B cell (primary cell): ENCODE results near the gene UMAD1. TPM values are rescaled to one million over a fixed set of nuclear protein-coding genes. Genes with fewer than 3 reads are reported as not detected.

Experiments used
- ATAC-seq: fragments of 200-7000 bp; cut with Tn5 transposase; one replicate; pipeline ENCODE4 v1.10.0; 2021; ENCODE audit warnings: low read depth, mild to moderate bottlenecking, moderate number of reproducible peaks, moderate library complexity
- CTCF ChIA-PET: fragments of 350-600 bp; sonication (Branson Sonifier 250); formaldehyde crosslinking; loops from one replicate; lab custom pipeline; 2021; ENCODE audit warnings: antibody characterized with exemption, inconsistent platforms; lab: Charles Lee
- POLR2A ChIA-PET: fragments of 350-600 bp; sonication (Branson Sonifier 250); formaldehyde crosslinking; loops from one replicate; lab custom pipeline; 2021; ENCODE audit warnings: antibody characterized with exemption; lab: Charles Lee
- DNase-seq: peaks from one replicate; pipeline ENCODE4 v3.0.0; 2013
- H2AFZ ChIP-seq: 2 replicates; pipeline ENCODE4 v1.6.1; 2012; ENCODE audit warnings: mild to moderate bottlenecking, low read depth, low read length; ENCODE audit not compliant: insufficient read depth, poor library complexity, severe bottlenecking
- H3K27ac ChIP-seq, 2 donors: 1 replicate in 1 of 2; 2 replicates in 1 of 2; pipeline ENCODE4 v1.5.1; 2012 to 2013; ENCODE audit warnings: low read length in 2 of 2, mild to moderate bottlenecking in 2 of 2, moderate library complexity in 1 of 2
- H3K27me3 ChIP-seq, 4 experiments: fragments of 200-600 bp in 1 of 4; sonication (generic) in 1 of 4; replicated peaks in 1 of 4; 1 replicate in 2 of 4; 2 replicates in 2 of 4; pipeline versions ENCODE4 v1.6.1 to v1.7.0; 2013 to 2016; ENCODE audit warnings: low read length in 3 of 4, mild to moderate bottlenecking in 2 of 4, mixed read lengths in 1 of 4, moderate library complexity in 1 of 4; ENCODE audit not compliant: insufficient read depth in 4 of 4, control insufficient read depth in 3 of 4; ENCODE audit errors: control extremely low read depth in 1 of 4
- H3K36me3 ChIP-seq, 2 experiments: replicated peaks in 1 of 2; 1 replicate in 1 of 2; 2 replicates in 1 of 2; pipeline versions ENCODE4 v1.6.1 to v1.7.1; 2013; ENCODE audit warnings: low read length in 1 of 2; ENCODE audit not compliant: insufficient read depth in 2 of 2, control insufficient read depth in 1 of 2; ENCODE audit errors: control extremely low read depth in 1 of 2, extremely low read depth in 1 of 2
- H3K4me1 ChIP-seq, 2 donors: fragments of 200-600 bp in 1 of 2; sonication (generic) in 1 of 2; 1 replicate in 1 of 2; 2 replicates in 1 of 2; pipeline versions ENCODE4 v1.5.1 to v1.6.1; 2013 to 2017; ENCODE audit warnings: low read length in 2 of 2; ENCODE audit not compliant: control insufficient read depth in 2 of 2, insufficient read depth in 2 of 2
- H3K4me2 ChIP-seq: replicated peaks from 2 replicates; pipeline ENCODE3; 2012; ENCODE audit warnings: mild to moderate bottlenecking, low read depth, low read length; ENCODE audit not compliant: poor library complexity, severe bottlenecking
- H3K4me3 ChIP-seq, 5 experiments: fragments of 200-600 bp in 1 of 5; sonication (generic) in 1 of 5; 1 replicate in 3 of 5; 2 replicates in 2 of 5; pipeline versions ENCODE4 v1.5.1 to v1.7.0; 2011 to 2016; ENCODE audit warnings: low read length in 4 of 5, mild to moderate bottlenecking in 4 of 5, low read depth in 2 of 5, control low read depth in 1 of 5, moderate library complexity in 1 of 5; ENCODE audit not compliant: insufficient read depth in 1 of 5; ENCODE audit errors: control extremely low read depth in 1 of 5, extremely low read depth in 1 of 5
- H3K79me2 ChIP-seq: fragments of 200-600 bp; sonication (generic); one replicate; pipeline ENCODE4 v1.6.0; 2016; ENCODE audit warnings: low read length; ENCODE audit not compliant: control insufficient read depth, insufficient read depth
- H3K9ac ChIP-seq: fragments of 200-600 bp; sonication (generic); 2 replicates; pipeline ENCODE4 v1.6.1; 2017; ENCODE audit warnings: mild to moderate bottlenecking, low read length, moderate library complexity
- H3K9me3 ChIP-seq, 3 donors: one replicate each; pipeline versions ENCODE4 v1.6.1 to v1.7.1; 2013; ENCODE audit warnings: low read length in 2 of 3; ENCODE audit not compliant: control insufficient read depth in 2 of 3, insufficient read depth in 1 of 3; ENCODE audit errors: control extremely low read depth in 1 of 3
- H4K20me1 ChIP-seq: 2 replicates; pipeline ENCODE4 v1.6.0; 2012; ENCODE audit warnings: mild to moderate bottlenecking, low read length; ENCODE audit not compliant: insufficient read depth, control insufficient read depth, poor library complexity, severe bottlenecking
- H3K27ac Mint-ChIP-seq: one replicate; pipeline ENCODE4 v1.8.0; 2021; ENCODE audit warnings: mixed read lengths
- H3K27me3 Mint-ChIP-seq: one replicate; pipeline ENCODE4 v1.8.0; 2021; ENCODE audit warnings: mixed read lengths
- H3K4me1 Mint-ChIP-seq: one replicate; pipeline ENCODE4 v1.8.0; 2021; ENCODE audit warnings: mixed read lengths
- H3K4me3 Mint-ChIP-seq: one replicate; pipeline ENCODE4 v1.8.0; 2021; ENCODE audit warnings: mixed read lengths
- H3K9me3 Mint-ChIP-seq: one replicate; pipeline ENCODE4 v1.8.0; 2022; ENCODE audit warnings: mixed read lengths; ENCODE audit not compliant: insufficient read depth
- CTCF ChIP-seq: fragments of 200-600 bp; IDR thresholded peaks from one replicate; pipeline ENCODE4 v1.8.0; 2022; ENCODE audit warnings: antibody characterized with exemption, mild to moderate bottlenecking
- EZH2 ChIP-seq: IDR thresholded peaks from 2 replicates; pipeline ENCODE4 v1.6.1; 2012; ENCODE audit warnings: borderline replicate concordance, low read depth, mild to moderate bottlenecking, moderate library complexity, low read length; ENCODE audit not compliant: insufficient read depth, poor library complexity, severe bottlenecking
- WGBS: methylation state at CpG from one replicate; pipeline ENCODE4 v1.1.5; 2013; ENCODE audit warnings: missing lambda C conversion rate; ENCODE audit not compliant: insufficient coverage; 5-methylcytosine and 5-hydroxymethylcytosine counted together
- intact Hi-C: fragments of 100-400 bp; cut with micrococcal nuclease; formaldehyde crosslinking; loops from one replicate; pipeline ENCODE4 v1.10.0; 2022
- polyA plus RNA-seq: library from polyadenylated mRNA; depleted of rRNA; stranded (reverse); fragments of >200 nt; gene quantifications from 2 replicates; pipeline ENCODE4 v1.2.3, GENCODE V29; 2012
- total RNA-seq, 2 donors: library from RNA; stranded (reverse); fragments of 120-200 nt in 1 of 2; gene quantifications; 1 replicate in 1 of 2; 2 replicates in 1 of 2; pipeline versions ENCODE4 v1.2.3 to v1.2.4, GENCODE V29; 2013 to 2022

UMAD1 gene
- total and polyA plus RNA-seq, 2 donors (not counting 1 experiment from before 2014, with no cell fraction given) = 11.6 to 25.9 TPM

DNA sequence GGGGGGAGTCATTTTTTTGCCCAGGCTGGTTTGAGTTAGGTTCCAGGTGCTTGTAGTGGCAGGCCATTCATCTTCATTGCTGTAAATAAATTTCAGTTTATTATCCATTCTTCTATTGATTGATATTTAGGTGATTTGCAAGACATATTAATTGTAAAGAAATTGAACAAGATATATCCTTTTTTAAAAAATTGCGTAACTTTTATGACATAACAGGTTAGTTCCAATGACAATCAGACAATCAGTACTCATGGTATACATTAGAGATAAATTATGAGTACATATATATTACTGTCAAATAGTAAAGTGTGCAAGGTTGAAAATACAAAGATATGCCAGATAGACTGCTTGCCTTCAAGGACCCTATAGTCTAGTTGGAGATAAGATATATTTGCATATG is 235.9 kb downstream of the UMAD1 start:
- POLR2A ChIA-PET = no interaction called here
- no peak overlapping the region for H3K9ac ChIP-seq
- ATAC-seq (no peak), DNase-seq (no peak)
- no peak overlapping the region for H3K4me3 ChIP-seq
- no peaks in the 10 kb centered on the region for H3K27me3 Mint-ChIP-seq
- no peak overlapping the region for H3K4me2 ChIP-seq
- H3K27ac Mint-ChIP-seq = no peak overlapping the region
- no peaks in the 10 kb centered on the region for H3K79me2 ChIP-seq
- H3K27ac ChIP-seq = no peak overlapping the region
- CTCF ChIA-PET = no interaction called here
- intact Hi-C loops = no loop called here
- no CpG with 5 or more reads among the region's 1 CpG for WGBS
- TF ChIP-seq EZH2 (no peak), CTCF (no peak)
- no peaks in the 10 kb centered on the region for H4K20me1 ChIP-seq
- H3K4me1 Mint-ChIP-seq = no peaks in the 10 kb centered on the region
- H3K36me3 ChIP-seq = no peaks in the 10 kb centered on the region
- no peaks in the 10 kb centered on the region for H3K9me3 Mint-ChIP-seq
- H3K4me3 Mint-ChIP-seq = no peak overlapping the region
- H3K27me3 ChIP-seq = no peaks in the 10 kb centered on the region
- H3K9me3 ChIP-seq = peaks cover 0 to 4% (median 0%) of the 10 kb centered on the region in 3 donors
- no peaks in the 10 kb centered on the region for H3K4me1 ChIP-seq
- H2AFZ ChIP-seq = no peak overlapping the region

DNA sequence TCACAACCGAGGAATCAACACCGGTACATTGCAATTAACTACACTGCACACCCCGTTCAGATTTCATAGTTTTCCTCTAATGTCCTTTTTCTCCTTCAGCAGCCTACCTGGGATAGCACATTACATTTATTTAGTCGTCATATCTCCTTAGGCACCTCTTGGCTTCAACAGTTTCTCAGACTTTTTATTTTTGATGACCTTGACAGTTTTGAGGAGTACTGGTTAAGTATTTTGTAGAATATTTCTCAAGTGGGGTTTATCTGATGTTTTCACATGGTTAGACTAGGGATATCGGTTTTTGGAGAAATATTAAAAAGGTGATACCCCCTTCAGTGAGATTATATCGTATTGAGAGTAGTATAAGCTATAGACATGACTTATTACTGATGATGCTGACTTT is 241.0 kb downstream of the UMAD1 start:
- WGBS = 94% methylated on average over 3 of the region's 6 CpGs
- H3K9me3 Mint-ChIP-seq = no peaks in the 10 kb centered on the region

More for the DNA sequence above, 241.0 kb downstream of the UMAD1 start:
- Histone ChIP-seq H3K4me3 (no peak overlapping the region), H3K9me3 (no peaks in the 10 kb centered on the region), H3K79me2 (no peaks in the 10 kb centered on the region), H4K20me1 (no peaks in the 10 kb centered on the region), H3K4me1 (peaks cover 15 to 20% of the 10 kb centered on the region in 2 donors), H2AFZ (no peak overlapping the region), H3K27me3 (no peaks in the 10 kb centered on the region), H3K27ac (no peak overlapping the region), H3K36me3 (no peaks in the 10 kb centered on the region), H3K9ac (no peak overlapping the region), H3K4me2 (no peak overlapping the region)
- intact Hi-C loops = no loop called here
- TF ChIP-seq EZH2 (no peak), CTCF (no peak)
- ChIA-PET CTCF (no interaction called here), POLR2A (no interaction called here)
- DNase-seq = no peak
- ATAC-seq = no peak
- no peaks in the 10 kb centered on the region for H3K27me3 Mint-ChIP-seq
- H3K4me3 Mint-ChIP-seq = no peak overlapping the region
- H3K4me1 Mint-ChIP-seq = peaks cover 6% of the 10 kb centered on the region
- peak overlapping the region; percentile 32 for H3K27ac Mint-ChIP-seq
